IPS-NIHi7 (cell line): ENCODE data around the gene BEX3.
A peak's percentile ranks its signal among the peaks of the same experiment; 100 is the strongest.

ENCODE experiments used
- DNase-seq: peaks from one replicate; pipeline ENCODE4 v3.0.0; 2012; ENCODE audit warnings: mixed read lengths; ENCODE audit errors: extremely low spot score

Gene BEX3

DNA sequence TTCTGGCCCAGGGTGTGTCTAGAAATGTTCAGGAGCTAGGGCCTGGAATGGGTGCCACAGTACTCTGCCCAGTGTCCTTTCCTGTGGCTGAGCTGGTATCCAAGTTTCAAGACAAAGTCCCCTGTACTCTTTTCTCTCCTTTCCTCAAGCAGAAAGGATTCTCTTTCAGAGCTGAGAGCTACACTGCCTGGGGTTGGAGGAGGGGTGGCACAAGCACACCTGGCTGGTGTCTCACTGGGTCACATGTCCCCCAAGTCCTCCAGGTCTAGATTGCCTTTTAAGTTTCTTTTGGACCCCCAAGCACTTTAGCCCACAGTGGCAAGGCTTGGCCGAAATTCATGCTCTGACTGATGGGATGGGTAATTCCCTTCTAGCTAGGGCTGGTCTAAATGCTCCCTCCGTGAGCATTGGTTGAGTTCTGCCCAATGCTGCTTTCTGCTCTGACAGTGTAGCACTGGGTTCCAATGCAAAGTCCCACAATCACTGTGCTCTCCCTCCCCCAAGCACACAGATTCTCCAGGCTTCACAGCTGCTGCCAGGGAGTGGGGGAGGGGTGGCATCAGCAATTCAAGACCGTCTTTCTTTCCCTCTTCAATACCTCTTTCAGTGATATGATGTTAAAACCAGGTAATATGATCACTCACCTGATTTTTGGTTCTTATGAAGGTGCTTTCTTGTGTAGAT, 47.8 kb downstream of the BEX3 start:
- peak; percentile 36 for DNase-seq
